Coronary artery (tissue), 2 donors: Measurements from ENCODE around the gene NUP210.
A peak's percentile ranks its signal among the peaks of the same experiment; 100 is the strongest.

Experiments
- DNase-seq: peaks from one replicate; pipeline ENCODE4 v3.0.0-alpha.2; 2017; ENCODE audit warnings: low spot score
- H3K27ac ChIP-seq, 2 donors: fragments of 200-600 bp; sonication (generic); one replicate each; pipeline ENCODE4 v1.5.1; 2016 to 2019
- H3K4me3 ChIP-seq: fragments of 200-600 bp; sonication (generic); 2 replicates; pipeline ENCODE4 v1.5.1; 2016; ENCODE audit warnings: mild to moderate bottlenecking, moderate library complexity
- TF ChIP-seq, protein P1 (sequence below): fragments of 200-600 bp; sonication (generic); IDR thresholded peaks from one replicate; pipeline ENCODE4 v1.5.1; 2019; ENCODE audit warnings: antibody characterized with exemption

NUP210 gene

DNA sequence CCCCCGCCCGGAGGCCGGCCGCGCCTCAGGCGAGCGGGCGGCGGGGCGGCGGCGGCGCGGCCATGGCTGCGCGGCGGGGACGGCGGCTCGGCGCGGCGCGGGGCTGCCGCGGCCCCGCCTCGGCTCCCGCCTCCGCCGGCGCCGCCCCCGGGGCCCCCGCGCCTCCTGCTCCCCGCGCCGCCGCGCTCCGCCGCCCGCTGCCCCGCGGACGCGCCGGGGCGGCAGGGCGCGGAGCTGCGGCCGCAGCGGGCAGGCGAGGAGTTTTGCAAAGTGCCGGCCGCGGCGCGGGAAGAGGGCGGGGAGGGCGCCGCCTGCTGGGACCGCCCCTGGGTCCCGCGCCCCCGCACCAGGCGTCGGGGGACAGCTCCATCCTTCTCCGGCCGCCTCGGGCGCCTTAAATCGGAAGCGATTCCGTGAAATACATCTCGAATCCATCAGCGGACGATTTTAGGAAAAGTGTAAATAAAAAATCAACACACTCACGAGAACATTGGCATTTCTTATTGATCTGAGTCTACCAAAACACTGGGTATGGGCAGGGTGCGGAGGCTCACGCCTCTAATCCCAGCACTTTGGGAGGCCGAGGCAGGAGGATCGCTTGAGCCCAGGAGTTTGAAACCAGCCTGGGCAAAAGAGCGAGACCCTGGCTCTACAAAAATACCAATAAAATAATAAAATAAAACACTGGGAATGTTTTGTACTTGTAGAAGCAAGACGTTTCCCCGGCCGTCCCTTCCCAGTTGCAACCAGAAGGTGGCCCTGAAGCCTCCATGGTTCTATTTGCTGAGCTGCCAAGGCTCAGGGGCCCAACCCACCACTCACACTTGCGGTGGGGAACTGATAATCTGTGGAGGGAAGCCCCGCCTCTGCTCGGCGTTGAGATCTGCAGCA lies 136.9 kb downstream of the NUP210 start:
- TF ChIP-seq, protein P1, sequence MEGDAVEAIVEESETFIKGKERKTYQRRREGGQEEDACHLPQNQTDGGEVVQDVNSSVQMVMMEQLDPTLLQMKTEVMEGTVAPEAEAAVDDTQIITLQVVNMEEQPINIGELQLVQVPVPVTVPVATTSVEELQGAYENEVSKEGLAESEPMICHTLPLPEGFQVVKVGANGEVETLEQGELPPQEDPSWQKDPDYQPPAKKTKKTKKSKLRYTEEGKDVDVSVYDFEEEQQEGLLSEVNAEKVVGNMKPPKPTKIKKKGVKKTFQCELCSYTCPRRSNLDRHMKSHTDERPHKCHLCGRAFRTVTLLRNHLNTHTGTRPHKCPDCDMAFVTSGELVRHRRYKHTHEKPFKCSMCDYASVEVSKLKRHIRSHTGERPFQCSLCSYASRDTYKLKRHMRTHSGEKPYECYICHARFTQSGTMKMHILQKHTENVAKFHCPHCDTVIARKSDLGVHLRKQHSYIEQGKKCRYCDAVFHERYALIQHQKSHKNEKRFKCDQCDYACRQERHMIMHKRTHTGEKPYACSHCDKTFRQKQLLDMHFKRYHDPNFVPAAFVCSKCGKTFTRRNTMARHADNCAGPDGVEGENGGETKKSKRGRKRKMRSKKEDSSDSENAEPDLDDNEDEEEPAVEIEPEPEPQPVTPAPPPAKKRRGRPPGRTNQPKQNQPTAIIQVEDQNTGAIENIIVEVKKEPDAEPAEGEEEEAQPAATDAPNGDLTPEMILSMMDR: no peak
- H3K27ac ChIP-seq: peak overlapping the region in 1 of 2 donors; percentile 79
- DNase-seq: no peak
- peak overlapping the region; percentile 77 for H3K4me3 ChIP-seq

- Histone ChIP-seq H3K27ac (peak overlapping the region; percentile 51 to 79), H3K4me3 (peak overlapping the region; percentile 77)
- TF ChIP-seq, protein P1: no peak
- no peak for DNase-seq
Measured at GRCh38 chr3:13282358-13282985, 137.7 kb downstream of the NUP210 start.

- TF ChIP-seq, protein P1: no peak
- Histone ChIP-seq H3K27ac (peak overlapping the region; percentile 51 to 79), H3K4me3 (peak overlapping the region; percentile 77)
- no peak for DNase-seq
Measured at GRCh38 chr3:13281507-13282357, 138.4 kb downstream of the NUP210 start.

- Histone ChIP-seq H3K27ac (peak overlapping the region in 1 of 2 donors; percentile 79), H3K4me3 (peak overlapping the region; percentile 77)
- TF ChIP-seq, protein P1: no peak
- no peak for DNase-seq
Measured at GRCh38 chr3:13280811-13281506, 139.2 kb downstream of the NUP210 start.

GRCh38 chr3:13280122-13280790 lies 139.9 kb downstream of the NUP210 start:
- TF ChIP-seq, protein P1: no peak
- H3K27ac ChIP-seq: peak overlapping the region in 1 of 2 donors; percentile 79
- no peak overlapping the region for H3K4me3 ChIP-seq
- no peak for DNase-seq

DNA sequence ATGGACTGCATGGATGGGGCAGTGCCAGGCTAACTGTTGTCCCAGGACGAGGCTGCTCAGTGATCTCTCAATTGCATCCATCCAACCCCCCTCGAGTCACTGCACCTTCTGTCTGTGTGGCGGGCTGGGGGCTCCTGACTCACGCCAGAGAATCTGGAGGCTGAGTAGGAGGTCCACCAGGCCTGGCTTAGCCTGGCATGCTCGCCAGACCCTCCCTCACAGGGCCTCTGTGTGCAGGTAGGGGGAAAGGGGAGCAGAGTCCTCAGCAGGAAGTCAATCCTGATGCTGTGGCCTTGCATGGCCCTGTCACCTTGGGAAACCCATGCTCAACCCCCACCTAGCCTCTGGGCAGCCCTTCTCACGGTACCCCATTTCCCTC lies 140.6 kb downstream of the NUP210 start:
- no peak for DNase-seq
- TF ChIP-seq, protein P1: no peak
- H3K27ac ChIP-seq: no peak overlapping the region
- no peak overlapping the region for H3K4me3 ChIP-seq
